GM21367 (cell line): ENCODE measurements around the gene CSMD2.
"Not testable (repeated sequence)": the region's sequence is repeated elsewhere in the genome, so short reads cannot be mapped to it uniquely, and the experiment has no call there.

Experiments
- ATAC-seq: cut with Tn5 transposase; IDR thresholded peaks from one replicate; pipeline ENCODE4 v1.9.1; 2021; ENCODE audit not compliant: unreplicated experiment

CSMD2 gene

GRCh38 chr1:34164771-34165391 lies at the start of gene CSMD2:
TSS of gene CSMD2 (minus strand) at chr1:34165230. CDS start at chr1:34165097, 133 bp downstream.
- no peak for ATAC-seq

GRCh38 chr1:34213956-34214355 lies 48.9 kb upstream of the CSMD2 start:
- ATAC-seq, result no peak

- ATAC-seq, result no peak
Measured at GRCh38 chr1:34212673-34213072, 47.6 kb upstream of the CSMD2 start.

DNA sequence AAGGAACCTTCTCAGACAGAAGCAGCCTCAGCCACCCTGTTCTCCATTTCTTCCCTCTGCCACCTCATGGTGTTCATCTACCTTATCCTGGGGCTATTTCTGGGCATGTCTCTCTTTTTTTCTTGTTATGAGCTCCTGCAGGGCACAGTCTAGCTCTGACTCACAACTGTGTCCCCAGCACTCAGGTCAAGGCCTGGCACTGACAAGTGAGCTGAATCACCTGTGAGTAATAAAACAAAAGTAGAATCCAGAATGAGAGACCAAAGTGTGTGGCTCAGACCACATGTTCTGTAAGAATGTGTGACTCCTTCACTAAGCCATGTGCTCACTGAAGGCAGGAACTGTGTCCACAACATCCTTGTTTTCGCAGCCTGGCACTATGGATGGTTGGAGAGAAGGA lies 34.9 kb upstream of the CSMD2 start:
- ATAC-seq, result no peak

GRCh38 chr1:34192621-34193020 lies 27.6 kb upstream of the CSMD2 start:
- no peak for ATAC-seq

DNA sequence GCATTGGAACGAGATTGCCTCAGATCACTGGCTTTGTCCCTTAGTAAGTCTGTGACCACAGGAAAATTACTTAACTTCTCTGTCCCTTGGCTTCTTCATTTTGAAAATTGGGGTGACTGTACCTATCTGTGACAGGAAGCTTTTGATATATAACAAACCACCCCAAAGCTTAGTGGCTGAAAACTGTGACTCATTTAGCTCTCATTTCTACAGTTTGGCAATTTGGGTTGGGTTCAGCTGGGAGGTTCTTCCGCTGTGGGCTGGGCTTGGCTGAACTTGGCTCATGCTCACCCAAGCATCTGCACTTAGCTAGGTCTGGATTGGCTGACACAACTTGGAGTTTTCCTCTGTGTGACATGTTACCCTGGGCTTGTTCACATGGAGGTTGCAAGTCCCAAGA lies 25.7 kb upstream of the CSMD2 start:
- ATAC-seq, result no peak

GRCh38 chr1:34188985-34189384 lies 24.0 kb upstream of the CSMD2 start:
- ATAC-seq, result no peak

- ATAC-seq, result no peak
Measured at GRCh38 chr1:34188418-34188817, 23.4 kb upstream of the CSMD2 start.

DNA sequence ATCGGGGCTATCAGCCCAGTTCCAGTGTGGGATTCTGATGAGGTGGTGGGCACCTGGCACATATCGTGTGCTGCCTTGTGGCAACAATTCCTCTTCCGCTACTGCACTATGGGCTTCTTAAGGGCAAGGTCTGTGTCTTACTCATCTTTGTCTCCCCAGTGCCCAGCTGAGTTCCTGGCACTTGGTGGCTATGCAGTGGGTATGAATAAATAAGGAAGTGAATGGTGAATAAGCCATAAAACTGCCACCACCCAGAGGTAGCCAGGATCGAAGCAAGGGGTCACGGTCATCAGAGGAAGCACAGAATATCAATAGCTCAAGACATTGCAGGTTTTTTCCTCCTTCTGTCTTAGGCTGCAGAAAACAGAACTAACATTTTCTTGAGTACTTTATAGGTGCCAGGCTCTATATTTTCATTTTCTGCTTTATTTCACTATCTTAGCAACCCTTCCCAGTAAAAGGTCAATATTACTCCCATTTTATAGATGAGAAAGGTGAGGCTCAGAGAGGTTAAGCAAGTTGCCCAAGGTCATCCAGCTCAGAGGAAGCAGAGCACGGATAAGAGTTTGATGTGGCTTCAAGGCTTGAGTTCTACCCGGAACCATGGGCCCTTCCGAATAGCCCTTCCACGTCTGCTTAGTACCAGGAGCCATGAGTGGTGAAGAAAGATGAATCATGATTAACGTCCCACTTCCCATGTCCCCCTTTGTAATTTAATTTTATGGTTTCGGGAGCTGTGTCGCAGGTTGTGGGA lies 21.9 kb upstream of the CSMD2 start:
- ATAC-seq, result no peak

DNA sequence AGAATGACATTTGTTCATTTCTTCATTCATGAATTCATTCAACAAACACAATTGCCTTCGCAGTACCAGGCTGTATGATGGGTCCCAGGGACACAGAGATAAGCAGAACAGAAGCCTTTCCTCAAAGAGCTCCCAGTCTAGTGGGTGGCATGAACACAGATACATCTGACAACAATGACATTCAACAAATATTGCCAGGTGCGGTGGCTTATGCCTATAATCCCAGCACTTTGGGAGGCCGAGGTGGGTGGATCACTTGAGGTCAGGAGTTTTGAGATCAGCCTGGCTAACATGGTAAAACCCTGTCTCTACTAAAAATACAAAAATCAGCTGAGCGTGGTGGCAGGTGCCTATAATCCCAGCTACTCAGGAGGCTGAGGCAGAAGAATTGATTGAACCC lies 18.4 kb upstream of the CSMD2 start:
- not testable (repeated sequence) for ATAC-seq

- no peak for ATAC-seq
Measured at GRCh38 chr1:34178072-34178471, 13.0 kb upstream of the CSMD2 start.

GRCh38 chr1:34176830-34177603 lies 12.0 kb upstream of the CSMD2 start, which contains the start of gene C1orf94:
TSS of gene C1orf94 (plus strand) at chr1:34176907. CDS start at chr1:34177790, 883 bp downstream.
- ATAC-seq, result no peak

DNA sequence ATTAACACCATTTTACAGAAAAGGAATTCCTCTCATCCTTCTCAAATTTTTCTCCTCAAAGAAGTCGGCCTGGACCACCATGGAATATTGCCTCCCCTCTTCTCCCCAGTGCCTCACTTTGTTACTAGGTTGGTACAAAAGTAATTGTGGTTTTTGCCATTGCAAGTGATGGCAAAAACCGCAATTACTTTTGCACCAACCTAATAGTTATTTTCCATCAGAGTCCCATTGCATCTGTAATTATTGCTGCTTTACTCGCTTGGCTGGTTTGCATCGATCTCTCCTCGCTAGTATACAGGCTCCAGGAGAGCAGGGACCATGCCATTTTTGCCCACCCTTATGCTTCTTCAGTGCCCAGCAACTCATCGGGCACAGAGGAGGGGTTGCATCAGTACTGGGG lies 10.7 kb upstream of the CSMD2 start:
- no peak for ATAC-seq

- ATAC-seq, result no peak
Measured at GRCh38 chr1:34167389-34167788, 2.4 kb upstream of the CSMD2 start.

DNA sequence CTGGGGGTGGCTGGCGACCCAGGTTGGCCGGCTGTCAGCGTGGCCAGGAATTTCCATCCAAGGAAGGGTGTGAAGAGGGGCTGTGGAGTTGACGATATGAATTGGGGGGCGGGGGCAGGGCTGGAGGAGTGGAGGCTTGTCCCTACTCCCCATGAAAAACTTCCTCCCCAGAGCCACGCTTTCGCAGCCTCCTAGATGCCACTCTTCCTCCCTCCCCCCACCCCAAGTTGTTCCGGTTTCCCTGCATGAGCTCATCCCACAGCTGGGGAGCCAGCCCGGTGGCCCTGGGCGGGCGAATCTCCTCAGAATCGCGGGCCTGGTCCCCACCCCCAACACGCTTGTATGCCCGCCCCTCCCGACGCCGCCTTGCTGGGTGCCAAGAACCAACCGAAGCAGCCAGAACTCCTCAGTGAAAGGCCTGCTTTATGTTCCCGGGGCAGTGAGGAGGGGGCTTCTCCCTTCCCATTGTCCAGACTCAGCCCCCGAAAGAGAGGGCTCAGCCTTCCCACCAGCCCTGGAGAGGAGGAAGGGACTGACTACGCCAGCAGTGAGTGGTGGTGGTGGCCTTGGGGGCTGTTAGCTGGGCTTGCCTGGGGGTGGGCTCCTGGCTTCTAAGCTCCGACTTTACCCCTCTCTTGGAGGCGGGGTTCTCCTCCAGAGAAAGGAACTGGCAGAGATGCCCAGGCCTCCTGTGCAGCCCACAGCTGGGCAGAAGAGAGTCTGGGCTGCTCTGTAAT lies 1.8 kb upstream of the CSMD2 start:
- no peak for ATAC-seq

DNA sequence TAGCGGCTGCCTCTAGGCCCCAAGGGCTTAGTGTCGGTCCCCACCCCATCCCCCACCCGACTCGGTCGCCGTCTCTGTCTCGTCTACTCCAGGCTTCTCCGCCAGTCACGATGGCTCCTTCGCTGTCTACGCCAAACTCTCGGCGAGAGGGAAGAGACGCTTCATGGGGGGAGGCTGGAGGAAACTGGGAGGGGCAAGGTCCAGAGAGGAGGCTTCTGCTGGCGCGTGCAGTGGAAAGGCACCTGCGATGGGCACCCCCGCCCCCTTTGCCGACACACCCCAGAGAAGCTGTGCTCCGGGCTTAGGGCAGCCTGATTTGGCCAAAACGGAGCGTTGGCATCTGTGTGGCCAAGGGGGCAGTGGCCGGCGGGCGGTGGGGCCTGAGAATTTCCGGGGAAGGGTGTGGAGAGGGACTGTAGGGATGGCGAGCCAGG lies 1.2 kb upstream of the CSMD2 start:
- no peak for ATAC-seq

- no peak for ATAC-seq
Measured at GRCh38 chr1:34165422-34165921, 442 bp upstream of the CSMD2 start.

GRCh38 chr1:34163792-34164731 lies 968 bp downstream of the CSMD2 start:
- ATAC-seq, result no peak

GRCh38 chr1:34162852-34163766 lies 1.9 kb downstream of the CSMD2 start:
- ATAC-seq, result no peak
